ENCODE measurements around the gene GRIA1.
"Not testable (repeated sequence)": the region's sequence is repeated elsewhere in the genome, so short reads cannot be mapped to it uniquely, and the experiment has no call there.

The GRIA1 gene

DNA sequence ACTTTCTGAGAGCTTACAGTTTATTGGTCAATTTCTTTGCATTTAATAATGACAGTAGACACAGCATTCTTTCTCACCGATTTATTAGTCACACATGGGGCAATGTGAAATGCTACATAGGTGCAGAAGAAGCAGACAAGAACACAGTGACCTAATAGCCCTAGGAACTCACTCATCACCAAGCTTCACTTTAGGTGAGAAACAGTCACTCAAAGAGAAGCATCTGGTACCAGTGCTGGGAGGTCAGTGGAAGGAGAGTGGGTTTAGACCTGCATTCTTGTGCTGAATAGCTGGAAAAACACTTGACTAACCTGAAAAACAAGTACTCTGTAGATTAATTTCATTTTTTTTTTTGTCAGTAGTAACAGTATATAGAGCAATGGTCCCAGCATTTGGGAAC lies 179.6 kb downstream of the GRIA1 start:
- no peak for DNase-seq

DNA sequence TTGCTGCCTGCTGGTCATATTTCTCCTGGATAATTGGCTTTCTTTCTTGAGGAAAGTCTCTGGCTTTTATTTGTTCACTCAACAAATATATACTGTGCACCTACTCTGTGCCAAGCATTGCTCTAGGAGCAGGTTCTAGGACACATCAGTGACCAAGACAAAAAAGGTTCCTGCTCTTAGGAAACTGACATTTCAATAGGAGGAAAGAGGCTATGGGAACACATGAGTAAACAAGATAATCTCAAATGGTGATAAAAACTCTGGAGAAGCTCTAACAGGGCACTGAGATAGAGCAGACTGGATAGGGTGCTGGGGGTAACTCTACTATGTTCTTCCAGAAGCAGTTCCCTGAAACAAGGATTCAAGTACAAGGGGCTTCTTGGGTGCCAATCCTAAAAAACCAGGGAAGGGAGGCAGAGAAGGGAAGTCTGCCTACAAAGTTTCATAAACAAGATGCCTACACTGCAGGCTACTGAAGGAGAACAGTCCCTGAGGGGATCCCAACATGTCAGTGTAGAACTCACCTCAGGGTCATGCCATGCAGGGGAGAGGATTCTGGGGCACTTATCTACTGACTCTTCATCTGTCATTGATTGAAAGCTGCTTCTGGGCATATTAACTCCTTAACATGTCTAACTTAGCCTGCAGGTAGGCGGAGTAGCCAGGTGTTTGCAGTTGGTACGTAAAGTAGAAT lies 181.3 kb downstream of the GRIA1 start:
- DNase-seq = no peak

DNA sequence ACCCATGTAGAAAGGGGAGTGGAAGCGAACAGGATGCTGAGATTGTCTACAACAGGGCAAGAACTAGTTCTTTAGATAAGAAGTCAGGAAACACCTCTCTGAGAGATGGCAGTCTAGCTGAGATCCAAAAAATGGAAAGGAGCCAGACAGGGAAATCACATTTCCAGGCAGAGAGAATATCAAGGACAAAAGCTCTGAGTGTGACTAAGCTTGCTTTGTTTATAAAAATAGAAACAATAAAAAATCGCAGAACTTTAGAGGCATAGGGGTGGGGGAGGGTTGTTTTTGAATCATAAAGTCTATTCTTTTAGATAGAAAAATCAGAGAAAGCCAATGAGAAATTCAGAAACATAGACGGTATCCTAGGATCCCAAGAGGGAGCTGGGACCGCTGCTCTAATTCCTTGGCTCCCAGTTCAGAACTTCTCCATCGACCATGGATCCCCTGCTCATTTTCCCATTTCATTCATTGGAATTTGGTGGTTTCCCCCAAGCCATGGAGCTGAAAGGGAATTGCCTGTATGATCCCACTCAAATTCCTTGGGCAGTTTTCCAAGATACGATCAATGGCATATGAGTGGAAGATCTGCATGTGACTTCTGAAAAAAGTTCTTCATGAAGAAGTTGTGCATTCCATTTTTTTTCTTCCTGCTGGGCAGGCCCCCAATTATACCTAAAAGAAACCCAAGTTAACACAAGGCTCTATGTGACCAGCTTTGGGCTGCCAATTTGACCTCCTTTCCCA lies 182.0 kb downstream of the GRIA1 start:
- no peak for DNase-seq

DNA sequence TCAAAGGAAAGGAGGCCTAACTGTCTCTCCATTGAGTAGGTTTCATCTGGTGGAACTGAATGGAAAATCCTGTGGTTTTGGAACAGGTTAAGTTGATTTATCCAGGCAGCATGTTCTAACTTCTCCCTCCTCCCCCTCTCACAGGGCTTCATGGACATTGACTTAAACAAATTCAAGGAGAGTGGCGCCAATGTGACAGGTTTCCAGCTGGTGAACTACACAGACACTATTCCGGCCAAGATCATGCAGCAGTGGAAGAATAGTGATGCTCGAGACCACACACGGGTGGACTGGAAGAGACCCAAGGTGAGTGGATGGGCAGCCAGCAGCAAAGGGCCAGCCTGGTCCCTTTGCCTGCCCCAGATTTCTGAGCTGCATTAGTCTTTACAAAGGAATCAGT lies 183.9 kb downstream of the GRIA1 start:
- DNase-seq = no peak

DNA sequence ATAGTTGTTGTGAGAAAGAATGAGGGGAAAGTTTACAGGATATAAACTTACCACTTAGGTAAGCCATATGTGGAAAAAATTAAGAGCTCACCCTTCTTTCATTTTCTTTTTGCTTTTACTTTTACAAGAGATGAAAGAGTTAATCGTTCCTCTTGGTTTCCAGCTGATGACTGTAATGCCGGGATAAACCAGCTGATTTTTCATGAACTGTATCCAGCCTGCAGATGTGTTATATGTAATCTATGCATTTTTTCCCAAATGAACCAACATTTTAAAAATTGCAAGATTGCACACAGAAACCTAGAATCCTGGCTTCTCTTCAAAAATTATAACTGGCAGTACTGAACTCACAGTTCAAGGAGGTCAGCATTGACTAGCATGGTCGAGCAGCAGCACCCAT lies 185.9 kb downstream of the GRIA1 start:
- no peak for DNase-seq

GRCh38 chr5:153676821-153677220 lies 186.4 kb downstream of the GRIA1 start:
- no peak for DNase-seq

- DNase-seq = no peak
Observed at GRCh38 chr5:153678617-153679329, 188.3 kb downstream of the GRIA1 start.

- DNase-seq = no peak
Observed at GRCh38 chr5:153690236-153690635, 199.8 kb downstream of the GRIA1 start.

GRCh38 chr5:153696256-153696655 lies 205.8 kb downstream of the GRIA1 start:
- DNase-seq = no peak

- DNase-seq = no peak
Observed at GRCh38 chr5:153699035-153699434, 208.6 kb downstream of the GRIA1 start.

- no peak for DNase-seq
Observed at GRCh38 chr5:153700940-153701339, 210.5 kb downstream of the GRIA1 start.

- no peak for DNase-seq
Observed at GRCh38 chr5:153702265-153702664, 211.8 kb downstream of the GRIA1 start.

DNA sequence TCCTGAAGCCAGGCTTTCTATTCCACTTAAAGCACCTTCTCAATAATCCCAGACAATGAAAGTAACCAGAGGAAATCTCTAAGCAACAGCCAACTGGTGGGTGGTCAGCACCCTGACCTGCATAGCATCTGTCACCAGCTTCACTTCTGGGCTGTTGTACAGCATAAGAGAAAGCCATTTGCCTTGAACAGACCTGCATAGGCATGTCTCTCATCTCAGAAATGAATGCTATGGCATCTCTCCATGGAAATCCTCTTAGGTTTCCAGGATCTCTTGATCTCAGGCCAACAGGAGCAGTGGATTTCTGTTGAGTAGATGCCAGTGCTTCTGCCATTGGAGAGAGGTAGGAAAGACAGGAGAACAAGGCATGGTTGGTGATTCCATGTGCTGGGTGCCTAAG lies 213.6 kb downstream of the GRIA1 start:
- DNase-seq = no peak

- DNase-seq = no peak
Observed at GRCh38 chr5:153707626-153708025, 217.2 kb downstream of the GRIA1 start.

- no peak for DNase-seq
Observed at GRCh38 chr5:153711755-153712154, 221.3 kb downstream of the GRIA1 start.

DNA sequence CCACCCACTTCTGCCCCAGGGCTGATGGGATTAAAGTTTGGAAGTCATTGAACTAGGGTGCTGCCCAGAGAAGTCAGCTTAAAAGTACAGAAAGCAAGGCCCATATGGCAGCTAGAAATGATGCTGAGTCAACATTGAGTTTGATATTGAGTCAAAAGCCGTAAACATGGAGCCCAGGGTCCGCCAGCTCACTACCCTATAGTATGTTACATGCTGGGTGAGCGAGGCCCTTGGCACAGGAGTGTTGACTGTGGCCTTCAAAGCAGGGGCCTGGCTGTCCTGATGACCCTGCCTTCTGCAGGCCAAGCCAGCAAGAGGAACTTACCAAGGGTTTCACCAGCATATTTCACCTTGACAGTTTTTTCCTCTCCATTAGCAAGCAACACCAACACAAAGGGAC lies 222.5 kb downstream of the GRIA1 start:
- no peak for DNase-seq

DNA sequence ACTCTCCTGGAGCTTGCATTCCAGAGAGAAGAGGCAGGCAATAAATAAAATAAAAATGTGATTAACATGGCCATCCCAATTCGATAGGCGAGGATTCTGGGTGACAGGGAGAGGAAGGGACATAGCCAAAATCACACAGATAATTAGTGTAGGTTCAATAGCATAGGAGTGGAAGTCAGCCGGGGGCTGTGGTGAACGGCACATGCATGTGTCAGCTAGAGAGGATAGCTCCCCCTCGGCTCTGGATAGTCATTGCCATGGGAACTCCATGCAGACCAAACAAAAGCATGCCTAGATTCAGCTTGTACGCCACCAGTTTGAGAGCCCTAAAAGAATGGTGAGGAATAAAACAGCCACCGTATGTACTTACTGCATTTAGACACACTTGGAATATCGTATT lies 223.5 kb downstream of the GRIA1 start:
- DNase-seq = no peak

DNA sequence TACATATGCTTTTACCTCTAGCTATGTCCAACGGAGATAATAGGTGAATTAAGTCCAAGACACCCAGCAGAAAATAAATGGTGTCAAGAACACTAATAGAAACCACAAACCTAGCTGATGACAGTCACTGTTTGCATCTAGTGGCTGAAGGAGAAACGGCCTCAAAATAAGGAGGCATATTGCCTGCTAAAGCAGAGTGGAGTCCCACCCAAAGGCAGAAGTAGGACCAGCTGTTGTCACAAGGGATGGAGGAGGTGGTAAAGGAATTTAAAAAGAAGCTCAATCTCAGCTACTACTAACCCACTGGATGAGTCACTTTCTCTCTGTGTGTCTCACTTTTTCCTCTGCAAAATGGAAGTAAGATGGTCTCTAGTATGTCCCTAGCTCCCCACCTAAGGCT lies 224.3 kb downstream of the GRIA1 start:
- no peak for DNase-seq

DNA sequence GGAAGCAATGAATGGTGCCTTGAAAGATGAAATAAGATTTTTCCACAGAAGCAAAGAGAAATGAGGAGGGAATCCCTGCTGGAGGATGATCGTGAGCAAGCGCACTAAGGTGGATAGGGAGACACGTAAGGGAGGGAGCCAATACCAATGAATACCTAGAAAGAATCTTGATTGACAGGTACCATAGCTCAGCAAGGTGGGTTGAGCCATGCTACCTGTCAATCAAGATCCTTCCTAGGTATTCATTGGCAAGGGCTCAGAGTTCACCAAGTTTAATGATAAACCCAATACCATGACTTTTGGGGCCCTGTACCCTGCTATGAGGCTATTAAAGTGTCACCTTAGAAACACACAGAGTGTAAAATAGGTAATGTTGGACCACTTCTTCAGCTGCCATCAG lies 226.8 kb downstream of the GRIA1 start:
- DNase-seq = no peak

GRCh38 chr5:153718713-153719112 lies 228.2 kb downstream of the GRIA1 start:
- no peak for DNase-seq

- DNase-seq = no peak
Observed at GRCh38 chr5:153719324-153719723, 228.9 kb downstream of the GRIA1 start.

GRCh38 chr5:153723022-153723610 lies 232.6 kb downstream of the GRIA1 start:
- not testable (repeated sequence) for DNase-seq

DNA sequence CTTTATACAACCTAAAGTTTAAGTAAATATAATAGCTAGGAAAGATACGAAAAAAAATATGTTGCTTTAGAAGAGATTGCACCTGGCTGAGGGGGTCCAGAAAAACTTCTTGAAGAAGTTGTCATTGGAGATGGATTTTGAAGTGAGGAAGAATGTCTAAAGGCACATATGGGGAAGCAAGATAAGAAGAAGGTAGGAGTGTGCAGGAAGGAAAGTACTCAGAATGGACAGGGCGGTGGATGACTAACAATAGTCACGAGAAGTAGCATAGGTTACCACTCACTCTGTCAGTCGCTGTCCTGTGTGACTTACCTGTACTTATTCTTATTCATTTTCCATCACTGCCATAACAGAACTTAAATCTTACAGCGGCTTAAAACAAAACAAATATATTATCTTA lies 251.6 kb downstream of the GRIA1 start:
- DNase-seq = no peak

- no peak for DNase-seq
Observed at GRCh38 chr5:153744751-153745150, 254.3 kb downstream of the GRIA1 start.

Data from activated CD4-positive, alpha-beta T cell treated with anti-CD3 and anti-CD28 coated beads, Interleukin-2, amount 50 U/mL, for 4 hours (primary cell).